ENCODE results near the gene PRDX5.
"Not testable (repeated sequence)": the region's sequence is repeated elsewhere in the genome, so short reads cannot be mapped to it uniquely, and the experiment has no call there.

The PRDX5 gene

GRCh38 chr11:64305691-64306562 is 12.0 kb upstream of the PRDX5 start:
- no peak for TF ChIP-seq GABPA (IDR thresholded peaks at IDR 0.05; ENCODE audit: low read depth)
- TF ChIP-seq SPI1 (IDR thresholded peaks at IDR 0.05; ENCODE audit: borderline replicate concordance, low read depth), result no peak; the same call in 1 of the 2 replicates
- TF ChIP-seq REST (IDR thresholded peaks at IDR 0.05; ENCODE audit: insufficient replicate concordance, low read depth), result no peak
- no peak for TF ChIP-seq CTCF (IDR thresholded peaks at IDR 0.05; ENCODE audit: insufficient read depth, low read length)
- peak; percentile 54 for TF ChIP-seq POLR2AphosphoS5 (IDR thresholded peaks at IDR 0.05; ENCODE audit: low read depth)
- Histone ChIP-seq H3K27ac (replicated peaks) (peak overlapping the region; percentile 94), H3K4me3 (replicated peaks; ENCODE audit: insufficient read depth, low read length) (peak overlapping the region; percentile 53), H3K27me3 (ENCODE audit: insufficient read depth, poor library complexity, severe bottlenecking) (no peaks in the 10 kb centered on the region)
- DNase-seq (ENCODE audit: low read depth in 1 of 2, low spot score in 1 of 2), result peak; percentile 85 to 92

- TF ChIP-seq CTCF (IDR thresholded peaks at IDR 0.05; ENCODE audit: insufficient read depth, low read length) (no peak), GABPA (IDR thresholded peaks at IDR 0.05; ENCODE audit: low read depth) (no peak), SPI1 (IDR thresholded peaks at IDR 0.05; ENCODE audit: borderline replicate concordance, low read depth) (no peak), POLR2AphosphoS5 (IDR thresholded peaks at IDR 0.05; ENCODE audit: low read depth) (peak; percentile 12; the same call in 1 of the 2 replicates), REST (IDR thresholded peaks at IDR 0.05; ENCODE audit: insufficient replicate concordance, low read depth) (no peak)
- H3K4me3 ChIP-seq (replicated peaks; ENCODE audit: insufficient read depth, low read length), result peak overlapping the region; percentile 53
- H3K27ac ChIP-seq (replicated peaks), result peak overlapping the region; percentile 94
- H3K27me3 ChIP-seq (ENCODE audit: insufficient read depth, poor library complexity, severe bottlenecking), result no peaks in the 10 kb centered on the region
- DNase-seq (ENCODE audit: low read depth in 1 of 2, low spot score in 1 of 2), result no peak
Observed at GRCh38 chr11:64306563-64306875, 11.4 kb upstream of the PRDX5 start.

- Histone ChIP-seq H3K27ac (replicated peaks) (peak overlapping the region; percentile 94), H3K4me3 (replicated peaks; ENCODE audit: insufficient read depth, low read length) (peak overlapping the region; percentile 53)
- TF ChIP-seq GABPA (IDR thresholded peaks at IDR 0.05; ENCODE audit: low read depth), result no peak
- no peak for TF ChIP-seq REST (IDR thresholded peaks at IDR 0.05; ENCODE audit: insufficient replicate concordance, low read depth)
Observed at GRCh38 chr11:64306876-64307622, 10.9 kb upstream of the PRDX5 start.

GRCh38 chr11:64307795-64308194 is 10.1 kb upstream of the PRDX5 start:
- H3K27ac ChIP-seq (replicated peaks); H3K27me3 ChIP-seq (ENCODE audit: insufficient read depth, poor library complexity, severe bottlenecking); H3K4me3 ChIP-seq (replicated peaks; ENCODE audit: insufficient read depth, low read length); DNase-seq (ENCODE audit: low read depth in 1 of 2, low spot score in 1 of 2): not testable (repeated sequence)

More at GRCh38 chr11:64306876-64307622, 10.9 kb upstream of the PRDX5 start:
- peak in 1 of 2 experiments; percentile 36 for DNase-seq (ENCODE audit: low read depth in 1 of 2, low spot score in 1 of 2)
- no peaks in the 10 kb centered on the region for H3K27me3 ChIP-seq (ENCODE audit: insufficient read depth, poor library complexity, severe bottlenecking)

Measured in HL-60 (cell line).